GM23248 (cell line): Measurements from ENCODE around the gene CLCNKA. TPM values are rescaled to one million over a fixed set of nuclear protein-coding genes. Genes with fewer than 3 reads are reported as not detected.

Source experiments
- DNase-seq: peaks from one replicate; pipeline ENCODE4 v3.0.0-alpha.2; 2015
- H2AFZ ChIP-seq: fragments of 200-600 bp; sonication (generic); 2 replicates; pipeline ENCODE4 v1.6.1; 2016; ENCODE audit warnings: antibody characterized with exemption
- H3F3A ChIP-seq: fragments of 200-600 bp; sonication (generic); 2 replicates; pipeline ENCODE4 v1.6.1; 2016; ENCODE audit warnings: mild to moderate bottlenecking, antibody characterized with exemption, mixed run types; ENCODE audit not compliant: insufficient read depth
- H3K27ac ChIP-seq: fragments of 200-600 bp; sonication (generic); 2 replicates; pipeline ENCODE4 v1.5.1; 2016; ENCODE audit warnings: mild to moderate bottlenecking
- H3K27me3 ChIP-seq: fragments of 200-600 bp; sonication (generic); replicated peaks from 2 replicates; pipeline ENCODE4 v1.6.1; 2016; ENCODE audit warnings: mild to moderate bottlenecking; ENCODE audit not compliant: insufficient read depth
- H3K36me3 ChIP-seq: fragments of 200-600 bp; sonication (generic); 2 replicates; pipeline ENCODE4 v1.6.1; 2016; ENCODE audit warnings: low read depth, mild to moderate bottlenecking
- H3K4me1 ChIP-seq: fragments of 200-600 bp; sonication (generic); 2 replicates; pipeline ENCODE4 v1.6.1; 2016; ENCODE audit warnings: mild to moderate bottlenecking; ENCODE audit not compliant: insufficient read depth
- H3K4me2 ChIP-seq: fragments of 200-600 bp; sonication (generic); one replicate; pipeline ENCODE4 v1.6.1; 2016; ENCODE audit warnings: mild to moderate bottlenecking; ENCODE audit not compliant: unreplicated experiment
- H3K4me3 ChIP-seq: fragments of 200-600 bp; sonication (generic); 2 replicates; pipeline ENCODE4 v1.5.1; 2016; ENCODE audit warnings: mild to moderate bottlenecking
- H3K79me2 ChIP-seq: fragments of 200-600 bp; sonication (generic); 2 replicates; pipeline ENCODE4 v1.6.1; 2016; ENCODE audit warnings: mild to moderate bottlenecking; ENCODE audit not compliant: insufficient read depth
- H3K9ac ChIP-seq: fragments of 200-600 bp; sonication (generic); 2 replicates; pipeline ENCODE4 v1.6.1; 2016; ENCODE audit warnings: mild to moderate bottlenecking
- H3K9me2 ChIP-seq: fragments of 200-600 bp; sonication (generic); 2 replicates; pipeline ENCODE4 v1.6.1; 2016; ENCODE audit warnings: mixed run types, mild to moderate bottlenecking, moderate library complexity; ENCODE audit not compliant: insufficient read depth
- H3K9me3 ChIP-seq: fragments of 200-600 bp; sonication (generic); one replicate; pipeline ENCODE4 v1.6.1; 2017; ENCODE audit warnings: low read depth
- H4K20me1 ChIP-seq: fragments of 200-600 bp; sonication (generic); 2 replicates; pipeline ENCODE4 v1.6.0; 2016; ENCODE audit not compliant: insufficient read depth
- EZH2 ChIP-seq: fragments of 200-600 bp; sonication (generic); IDR thresholded peaks from 2 replicates; pipeline ENCODE4 v1.6.1; 2018; ENCODE audit warnings: antibody characterized with exemption, mild to moderate bottlenecking; ENCODE audit not compliant: insufficient read depth, poor library complexity, severe bottlenecking
- EZH2phosphoT487 ChIP-seq: fragments of 200-600 bp; sonication (generic); IDR thresholded peaks from 2 replicates; pipeline ENCODE4 v1.6.1; 2018; ENCODE audit warnings: antibody characterized with exemption, moderate library complexity, mild to moderate bottlenecking, low read depth; ENCODE audit not compliant: insufficient read depth
- WGBS, 2 experiments: methylation state at CpG; one replicate each; pipeline ENCODE4 v1.1.6; 2015 to 2017; ENCODE audit warnings: low lambda C conversion rate in 2 of 2, low coverage in 1 of 2; ENCODE audit errors: missing lambda C conversion rate in 2 of 2; 5-methylcytosine and 5-hydroxymethylcytosine counted together
- in situ Hi-C: fragments of 300-500 bp; cut with MboI; formaldehyde crosslinking; loops from 2 replicates; pipeline ENCODE4 v1.15.0; 2020
- polyA plus RNA-seq: library from polyadenylated mRNA; unstranded; fragments of >200 nt; fragmentation: Nextera tagmentation; extraction: Ambion mirVana; gene quantifications from 2 replicates; pipeline ENCODE4 v1.2.1, GENCODE V29; 2016
- total RNA-seq: library from RNA; depleted of rRNA; stranded (reverse); fragments of >200 nt; shearing (Covaris generic); gene quantifications from 2 replicates; pipeline ENCODE4 v1.2.3, GENCODE V29; 2014

CLCNKA gene
- total and polyA plus RNA-seq, 2 experiments from 2014 or later, result not detected

- DNase-seq, result no peak
- Histone ChIP-seq H4K20me1 (no peaks in the 10 kb centered on the region), H3K27ac (no peak overlapping the region), H2AFZ (no peak overlapping the region), H3K27me3 (no peaks in the 10 kb centered on the region), H3K4me1 (peaks cover 23% of the 10 kb centered on the region), H3K9me3 (no peaks in the 10 kb centered on the region), H3K9me2 (no peaks in the 10 kb centered on the region), H3F3A (peaks cover 16% of the 10 kb centered on the region), H3K9ac (no peak overlapping the region), H3K4me3 (no peak overlapping the region), H3K4me2 (peak overlapping the region; percentile 86), H3K79me2 (no peaks in the 10 kb centered on the region), H3K36me3 (no peaks in the 10 kb centered on the region)
- no peak for TF ChIP-seq EZH2
- no peak for TF ChIP-seq EZH2phosphoT487
- in situ Hi-C loops, result no loop called here
- 75 to 83% methylated on average over 5 of the region's 5 CpGs for WGBS, 2 experiments
Measured at GRCh38 chr1:16074217-16074616, 52.4 kb downstream of the CLCNKA start.

GRCh38 chr1:16075337-16076030 is 53.6 kb downstream of the CLCNKA start:
- peak; percentile 90 for DNase-seq
- Histone ChIP-seq H3F3A (peaks cover 16% of the 10 kb centered on the region), H4K20me1 (no peaks in the 10 kb centered on the region), H3K4me3 (peak overlapping the region; percentile 38), H3K9me3 (no peaks in the 10 kb centered on the region), H3K27me3 (no peaks in the 10 kb centered on the region), H3K36me3 (no peaks in the 10 kb centered on the region), H3K4me1 (peaks cover 23% of the 10 kb centered on the region), H3K4me2 (peak overlapping the region; percentile 58), H3K27ac (peak overlapping the region; percentile 64), H3K79me2 (no peaks in the 10 kb centered on the region), H2AFZ (no peak overlapping the region), H3K9me2 (no peaks in the 10 kb centered on the region), H3K9ac (peak overlapping the region; percentile 47)
- TF ChIP-seq EZH2phosphoT487, result no peak
- no peak for TF ChIP-seq EZH2
- in situ Hi-C loops, result loop anchor here (5.0 to 25.0 kb wide), 2 partner anchors 112 to 287 kb away; partner anchors contain the start of genes FBXO42 and SZRD1
- WGBS, 2 experiments, result 71 to 76% methylated on average over 10 to 11 of the region's 11 CpGs

- H3K36me3 ChIP-seq, result no peaks in the 10 kb centered on the region
- peak overlapping the region; percentile 47 for H3K9ac ChIP-seq
- no peaks in the 10 kb centered on the region for H3K27me3 ChIP-seq
- DNase-seq, result peak; percentile 96
- peaks cover 23% of the 10 kb centered on the region for H3K4me1 ChIP-seq
- no peaks in the 10 kb centered on the region for H3K79me2 ChIP-seq
- in situ Hi-C loops, result loop anchor here (5.0 to 25.0 kb wide), 2 partner anchors 111 to 286 kb away; partner anchors contain the start of genes FBXO42 and SZRD1
- no peak for TF ChIP-seq EZH2phosphoT487
- peaks cover 16% of the 10 kb centered on the region for H3F3A ChIP-seq
- peak overlapping the region; percentile 58 for H3K4me2 ChIP-seq
- H3K27ac ChIP-seq, result peak overlapping the region; percentile 64
- no peak overlapping the region for H2AFZ ChIP-seq
- no peaks in the 10 kb centered on the region for H4K20me1 ChIP-seq
- no peaks in the 10 kb centered on the region for H3K9me3 ChIP-seq
- WGBS, 2 experiments, result 42 to 53% methylated on average over 12 to 14 of the region's 14 CpGs
- H3K9me2 ChIP-seq, result no peaks in the 10 kb centered on the region
- no peak overlapping the region for H3K4me3 ChIP-seq
Measured at GRCh38 chr1:16076031-16076864, 54.4 kb downstream of the CLCNKA start.

- H3K4me2 ChIP-seq, result no peak overlapping the region
- in situ Hi-C loops, result loop anchor here (5.0 to 25.0 kb wide), 2 partner anchors 110 to 285 kb away; partner anchors contain the start of genes FBXO42 and SZRD1
- H3K27me3 ChIP-seq, result no peaks in the 10 kb centered on the region
- no peak overlapping the region for H2AFZ ChIP-seq
- no peaks in the 10 kb centered on the region for H3K79me2 ChIP-seq
- H3K36me3 ChIP-seq, result no peaks in the 10 kb centered on the region
- H3K9me3 ChIP-seq, result no peaks in the 10 kb centered on the region
- H3K27ac ChIP-seq, result peak overlapping the region; percentile 64
- peak; percentile 81 for DNase-seq
- H3K4me3 ChIP-seq, result no peak overlapping the region
- H3K9ac ChIP-seq, result peak overlapping the region; percentile 47; the same call in 1 of the 2 replicates
- H4K20me1 ChIP-seq, result no peaks in the 10 kb centered on the region
- TF ChIP-seq EZH2phosphoT487 (no peak), EZH2 (no peak)
- H3K9me2 ChIP-seq, result no peaks in the 10 kb centered on the region
- 41 to 49% methylated on average over 11 of the region's 11 CpGs for WGBS, 2 experiments
- peaks cover 23% of the 10 kb centered on the region for H3K4me1 ChIP-seq
- H3F3A ChIP-seq, result peaks cover 16% of the 10 kb centered on the region
Measured at GRCh38 chr1:16076865-16077238, 55.0 kb downstream of the CLCNKA start.
